ENCODE data around the gene ETNK2.

Gene ETNK2

DNA sequence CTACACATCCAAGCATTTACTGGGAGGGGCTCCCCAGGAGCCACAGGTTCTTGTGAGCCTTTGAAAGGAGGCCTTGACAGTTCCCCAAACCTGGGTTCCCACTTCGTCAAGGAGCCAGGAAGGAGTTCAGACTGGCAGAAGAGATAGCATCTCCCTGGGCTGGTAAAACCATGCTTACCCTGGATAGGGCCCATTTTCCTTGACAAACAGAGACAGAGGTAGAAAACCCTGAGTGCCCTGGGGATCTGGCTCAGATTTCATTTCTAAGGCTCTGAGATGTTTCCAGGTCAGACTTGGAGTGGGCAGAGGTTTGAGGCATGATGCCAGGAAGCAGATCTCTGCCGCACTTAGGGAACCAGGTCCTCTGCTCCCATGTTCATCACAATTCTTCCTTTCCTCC, 2.7 kb downstream of the ETNK2 start:
- Histone ChIP-seq H3K27me3 (ENCODE audit: insufficient read depth, low read depth, severe bottlenecking) (no peaks in the 10 kb centered on the region), H3K27ac (peak overlapping the region; percentile 78), H3K36me3 (peaks cover 11% of the 10 kb centered on the region), H3K4me3 (ENCODE audit: low read depth, low read length) (no peak overlapping the region), H3K9me3 (ENCODE audit: severe bottlenecking) (peaks cover 3% of the 10 kb centered on the region)
- TF ChIP-seq, protein P1, sequence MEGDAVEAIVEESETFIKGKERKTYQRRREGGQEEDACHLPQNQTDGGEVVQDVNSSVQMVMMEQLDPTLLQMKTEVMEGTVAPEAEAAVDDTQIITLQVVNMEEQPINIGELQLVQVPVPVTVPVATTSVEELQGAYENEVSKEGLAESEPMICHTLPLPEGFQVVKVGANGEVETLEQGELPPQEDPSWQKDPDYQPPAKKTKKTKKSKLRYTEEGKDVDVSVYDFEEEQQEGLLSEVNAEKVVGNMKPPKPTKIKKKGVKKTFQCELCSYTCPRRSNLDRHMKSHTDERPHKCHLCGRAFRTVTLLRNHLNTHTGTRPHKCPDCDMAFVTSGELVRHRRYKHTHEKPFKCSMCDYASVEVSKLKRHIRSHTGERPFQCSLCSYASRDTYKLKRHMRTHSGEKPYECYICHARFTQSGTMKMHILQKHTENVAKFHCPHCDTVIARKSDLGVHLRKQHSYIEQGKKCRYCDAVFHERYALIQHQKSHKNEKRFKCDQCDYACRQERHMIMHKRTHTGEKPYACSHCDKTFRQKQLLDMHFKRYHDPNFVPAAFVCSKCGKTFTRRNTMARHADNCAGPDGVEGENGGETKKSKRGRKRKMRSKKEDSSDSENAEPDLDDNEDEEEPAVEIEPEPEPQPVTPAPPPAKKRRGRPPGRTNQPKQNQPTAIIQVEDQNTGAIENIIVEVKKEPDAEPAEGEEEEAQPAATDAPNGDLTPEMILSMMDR (IDR thresholded peaks at IDR 0.05; ENCODE audit: low read depth, low read length), result no peak
- no peak for DNase-seq

DNA sequence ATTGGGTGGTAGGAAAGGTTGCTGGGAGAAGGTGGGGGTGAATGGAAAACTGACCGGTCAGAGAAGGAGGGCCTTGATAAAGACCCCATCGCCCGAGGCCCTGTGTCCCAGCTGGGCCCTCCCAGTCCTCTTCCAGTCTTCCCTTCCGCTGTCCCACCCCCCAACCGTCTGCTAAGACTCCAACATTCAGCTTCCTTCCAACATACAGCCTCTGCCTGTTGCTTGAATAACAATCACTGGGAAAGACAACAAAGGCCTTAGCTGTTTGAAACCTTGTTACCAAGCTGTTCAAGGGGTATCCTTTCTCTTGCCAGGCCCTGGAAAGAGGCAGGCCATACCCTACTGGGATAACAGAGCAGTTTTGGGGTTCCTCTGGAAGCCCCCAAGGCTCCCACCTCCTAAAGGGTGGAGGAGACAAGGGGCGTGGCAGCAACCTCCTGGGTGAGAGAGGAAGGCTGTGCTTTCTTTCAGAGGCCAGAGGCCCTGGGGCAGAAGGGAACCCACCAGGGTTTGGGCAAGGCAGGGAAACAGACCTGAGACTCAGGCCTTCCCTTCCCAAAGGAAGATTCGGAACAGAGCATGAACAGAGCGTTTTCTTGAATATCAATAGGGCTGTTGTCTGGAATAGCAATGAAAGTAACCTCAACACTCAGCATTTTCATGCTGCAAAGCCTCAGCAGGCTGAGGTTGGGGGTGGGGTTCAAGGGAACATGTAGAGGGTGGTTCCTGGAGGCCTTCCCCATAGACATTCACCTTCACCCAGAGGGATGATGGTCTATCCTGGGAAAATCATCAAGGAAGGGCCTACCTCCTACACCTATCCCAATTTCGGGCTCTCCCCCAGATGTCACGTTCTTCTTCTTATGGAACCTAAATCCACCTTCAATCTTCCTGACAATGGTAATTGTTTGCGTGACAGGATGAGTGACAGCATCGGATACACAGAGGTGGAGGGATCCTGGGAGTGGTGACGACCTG, 4.1 kb downstream of the ETNK2 start:
- DNase-seq, result no peak
- Histone ChIP-seq H3K27ac (peak overlapping the region; percentile 78), H3K27me3 (ENCODE audit: insufficient read depth, low read depth, severe bottlenecking) (no peaks in the 10 kb centered on the region), H3K9me3 (ENCODE audit: severe bottlenecking) (peaks cover 3% of the 10 kb centered on the region), H3K4me3 (ENCODE audit: low read depth, low read length) (no peak overlapping the region), H3K36me3 (peaks cover 13% of the 10 kb centered on the region)
- TF ChIP-seq, protein P1 (IDR thresholded peaks at IDR 0.05; ENCODE audit: low read depth, low read length), result no peak

DNA sequence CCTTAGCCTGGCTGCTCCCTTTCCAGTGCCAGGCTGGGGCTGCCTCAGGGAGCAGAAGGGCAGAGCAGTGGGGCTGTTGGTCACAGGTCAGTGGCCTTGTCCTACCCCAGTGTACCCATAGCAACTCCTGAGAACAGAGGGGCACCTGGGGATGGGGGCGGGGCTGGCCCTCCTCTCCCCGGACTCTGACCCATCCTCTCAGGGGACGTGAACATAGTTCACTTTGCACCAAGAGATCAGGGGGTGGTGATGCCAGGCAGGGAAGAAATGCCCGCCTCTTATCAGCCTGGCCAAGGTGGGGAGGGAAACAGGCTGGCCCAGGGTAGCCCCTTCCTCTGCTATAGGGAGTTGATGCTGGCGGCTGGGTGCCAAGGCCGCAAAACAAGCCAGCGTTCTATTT, 4.9 kb downstream of the ETNK2 start:
- peaks cover 3% of the 10 kb centered on the region for H3K9me3 ChIP-seq (ENCODE audit: severe bottlenecking)
- peak overlapping the region; percentile 78 for H3K27ac ChIP-seq
- TF ChIP-seq, protein P1 (IDR thresholded peaks at IDR 0.05; ENCODE audit: low read depth, low read length), result no peak
- H3K4me3 ChIP-seq (ENCODE audit: low read depth, low read length), result no peak overlapping the region
- H3K36me3 ChIP-seq, result peaks cover 20% of the 10 kb centered on the region
- no peaks in the 10 kb centered on the region for H3K27me3 ChIP-seq (ENCODE audit: insufficient read depth, low read depth, severe bottlenecking)
- peak; percentile 46 for DNase-seq

DNA sequence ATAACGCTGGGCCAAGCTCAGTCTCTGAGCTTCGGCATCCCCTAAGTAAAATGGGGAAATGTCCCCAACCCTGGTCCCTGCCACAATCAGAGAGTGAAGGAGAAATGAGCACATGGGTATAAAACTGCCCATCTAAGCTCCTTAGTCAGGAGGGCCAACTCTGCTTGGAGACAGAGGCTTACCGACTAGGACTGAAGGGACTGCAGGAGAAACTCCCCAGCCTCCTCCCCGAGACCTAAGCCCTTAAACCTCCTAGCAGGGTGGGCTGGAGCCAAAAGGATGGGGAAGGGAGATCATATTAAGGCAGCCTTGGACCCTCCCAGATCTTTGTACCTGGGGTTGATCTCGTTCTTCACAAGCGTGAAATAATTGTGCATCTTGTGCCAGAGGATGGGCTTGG, 5.5 kb downstream of the ETNK2 start:
- Histone ChIP-seq H3K36me3 (peaks cover 25% of the 10 kb centered on the region), H3K9me3 (ENCODE audit: severe bottlenecking) (peaks cover 3% of the 10 kb centered on the region), H3K27ac (peak overlapping the region; percentile 78), H3K27me3 (ENCODE audit: insufficient read depth, low read depth, severe bottlenecking) (no peaks in the 10 kb centered on the region), H3K4me3 (ENCODE audit: low read depth, low read length) (peak overlapping the region; percentile 11)
- peak; percentile 96 for DNase-seq
- TF ChIP-seq, protein P1 (IDR thresholded peaks at IDR 0.05; ENCODE audit: low read depth, low read length), result no peak

DNA sequence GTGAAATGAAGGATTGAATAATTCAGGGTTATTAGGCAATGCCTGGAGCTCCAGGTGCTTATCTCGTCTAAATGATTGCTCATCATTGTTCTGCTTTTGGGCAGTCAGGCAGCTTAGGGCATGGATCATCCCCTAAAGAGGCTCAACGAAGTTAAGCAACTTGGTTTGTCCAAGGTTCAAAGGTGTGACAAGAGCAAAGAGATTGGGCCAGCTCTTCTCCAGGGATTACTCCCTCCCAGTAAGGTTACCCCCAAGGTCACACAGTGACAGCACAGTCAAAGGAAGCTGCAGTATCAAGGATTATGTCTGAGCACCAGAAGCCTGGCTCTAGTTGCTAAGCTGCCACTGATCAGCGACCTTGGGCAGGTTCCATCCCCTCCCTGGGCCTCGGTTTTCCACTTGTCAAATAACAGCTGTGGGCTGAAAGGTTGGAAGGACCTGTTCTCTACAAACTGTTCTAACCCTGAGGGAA, 6.8 kb downstream of the ETNK2 start:
- Histone ChIP-seq H3K27ac (peak overlapping the region; percentile 78), H3K27me3 (ENCODE audit: insufficient read depth, low read depth, severe bottlenecking) (no peaks in the 10 kb centered on the region), H3K36me3 (peaks cover 33% of the 10 kb centered on the region), H3K9me3 (ENCODE audit: severe bottlenecking) (peaks cover 3% of the 10 kb centered on the region), H3K4me3 (ENCODE audit: low read depth, low read length) (peak overlapping the region; percentile 2)
- TF ChIP-seq, protein P1 (IDR thresholded peaks at IDR 0.05; ENCODE audit: low read depth, low read length), result no peak
- peak; percentile 99 for DNase-seq
